NCI-H2029 treated with DMSO at 0.1 percent for 48 hours (cell line): ENCODE results near the gene FCHO1.

Experiments used
- DNase-seq: peaks from one replicate; lab custom pipeline; 2025; lab: John Stamatoyannopoulos, UW

The FCHO1 gene

GRCh38 chr19:17733127-17733526 lies 18.1 kb upstream of the FCHO1 start:
- DNase-seq: no peak

GRCh38 chr19:17734146-17734545 lies 17.1 kb upstream of the FCHO1 start:
- DNase-seq: no peak

DNA sequence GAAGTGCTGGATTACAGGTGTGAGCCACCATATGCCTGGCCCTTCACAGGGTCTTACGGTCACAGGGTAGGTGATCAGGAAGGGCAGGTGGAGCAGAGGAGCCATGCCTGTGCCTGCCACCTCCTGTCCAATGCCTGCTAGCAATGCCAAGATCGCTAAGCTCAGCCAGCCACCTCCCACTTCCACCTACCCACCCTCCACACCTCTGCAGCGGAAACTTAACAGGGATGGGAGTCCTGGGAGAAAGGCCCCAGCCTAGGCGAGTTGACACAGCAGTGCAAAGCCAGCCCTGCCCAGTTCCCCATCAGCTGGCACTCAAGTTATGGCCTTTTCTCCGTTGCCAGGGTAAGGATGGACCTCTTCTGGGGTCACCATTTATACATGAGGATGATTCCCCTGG lies 15.9 kb upstream of the FCHO1 start:
- no peak for DNase-seq

DNA sequence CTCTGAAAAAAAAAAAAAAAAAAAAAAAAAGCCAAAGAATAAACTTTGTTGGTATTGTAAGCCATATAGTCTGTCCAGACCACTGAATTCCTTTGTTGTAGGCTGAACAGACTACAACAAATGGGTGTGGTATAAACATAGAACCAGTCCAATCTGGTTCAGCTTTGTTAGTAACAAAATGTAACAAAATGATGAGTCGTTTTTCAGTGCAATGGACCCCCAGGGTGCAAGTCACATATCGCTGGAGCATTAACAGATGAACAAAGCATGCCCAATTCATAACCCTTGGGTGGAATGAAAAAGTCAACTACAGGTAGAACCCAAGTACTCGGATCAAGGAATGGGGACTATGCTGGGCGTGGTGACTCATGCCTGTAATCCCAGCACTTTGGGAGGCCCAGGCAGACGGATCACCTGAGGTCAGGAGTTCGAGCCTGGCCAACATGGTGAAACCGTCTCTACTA lies 13.6 kb upstream of the FCHO1 start:
- DNase-seq: no peak

DNA sequence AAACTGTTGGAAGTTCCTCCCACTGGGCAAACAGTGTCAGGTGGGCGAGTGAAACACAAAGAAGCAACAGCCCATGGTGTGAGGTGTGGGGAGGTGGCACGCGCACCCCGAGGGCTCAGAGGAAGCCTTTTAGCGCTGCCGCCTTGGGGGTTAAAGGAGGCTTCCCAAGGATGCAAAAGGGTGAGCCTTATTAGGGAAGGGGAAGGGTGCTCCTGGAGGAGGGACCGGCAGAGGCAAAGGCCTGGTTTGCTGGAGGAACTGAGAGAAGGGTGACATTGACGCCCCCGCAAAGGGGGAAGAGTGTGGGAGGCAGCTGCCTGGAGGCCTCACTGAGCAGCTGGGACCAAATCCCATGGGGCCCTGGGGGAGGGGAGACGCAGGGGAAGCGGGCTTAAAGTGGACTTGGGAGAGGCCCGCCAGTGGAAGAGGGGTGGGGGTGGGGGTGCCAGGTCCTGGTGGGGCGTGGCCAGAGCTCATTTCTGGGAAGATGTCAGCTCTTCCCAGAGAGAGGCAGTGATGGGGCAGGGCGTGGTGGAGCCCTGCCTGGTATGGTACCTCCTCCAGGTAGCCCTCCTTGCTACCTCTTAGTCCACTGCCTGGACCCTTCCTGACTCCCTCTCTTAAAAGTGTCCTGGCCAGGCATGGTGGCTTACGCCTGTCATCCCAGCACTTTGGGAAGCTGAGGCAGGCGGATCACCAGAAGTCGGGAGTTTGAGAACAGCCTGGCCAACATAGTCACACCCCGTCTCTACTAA lies 12.0 kb upstream of the FCHO1 start:
- DNase-seq: no peak

GRCh38 chr19:17741456-17741855 lies 9.8 kb upstream of the FCHO1 start:
- no peak for DNase-seq

DNA sequence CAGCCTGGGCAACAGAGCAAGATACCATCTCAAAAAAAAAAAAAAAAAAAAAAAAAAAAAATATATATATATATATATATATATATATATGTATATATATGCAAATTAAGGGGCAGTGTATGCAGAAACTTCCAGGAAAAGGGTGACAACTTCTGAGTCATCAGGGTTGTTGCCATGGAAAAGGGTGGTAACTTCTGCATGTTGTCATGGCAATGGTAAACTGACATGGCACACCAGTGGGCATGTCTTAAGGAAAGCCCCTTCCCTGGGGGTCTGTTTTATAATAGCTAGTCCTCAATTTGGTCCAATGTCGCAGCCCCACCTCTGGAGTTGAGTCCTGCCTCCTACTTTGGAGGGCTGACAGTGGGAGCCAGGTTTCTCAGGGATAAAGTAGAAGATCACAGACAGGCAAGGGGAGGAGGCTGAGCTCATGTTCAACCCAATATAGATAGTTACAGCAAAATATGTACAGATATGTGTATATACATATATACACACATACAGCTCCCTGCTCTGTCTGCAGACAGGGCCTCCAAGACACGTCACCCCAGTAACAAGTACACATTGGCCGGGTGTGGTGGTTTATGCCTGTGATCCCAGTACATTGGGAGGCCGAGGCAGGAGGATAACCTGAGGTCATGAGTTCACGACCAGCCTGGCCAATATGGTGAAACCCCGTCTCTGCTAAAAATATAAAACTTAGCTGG lies 7.2 kb upstream of the FCHO1 start:
- DNase-seq: no peak

- peak; percentile 84 for DNase-seq
These were observed 3.8 kb upstream of the FCHO1 start for GRCh38 chr19:17747205-17748098.

GRCh38 chr19:17748884-17749638 lies 2.2 kb upstream of the FCHO1 start:
- no peak for DNase-seq

DNA sequence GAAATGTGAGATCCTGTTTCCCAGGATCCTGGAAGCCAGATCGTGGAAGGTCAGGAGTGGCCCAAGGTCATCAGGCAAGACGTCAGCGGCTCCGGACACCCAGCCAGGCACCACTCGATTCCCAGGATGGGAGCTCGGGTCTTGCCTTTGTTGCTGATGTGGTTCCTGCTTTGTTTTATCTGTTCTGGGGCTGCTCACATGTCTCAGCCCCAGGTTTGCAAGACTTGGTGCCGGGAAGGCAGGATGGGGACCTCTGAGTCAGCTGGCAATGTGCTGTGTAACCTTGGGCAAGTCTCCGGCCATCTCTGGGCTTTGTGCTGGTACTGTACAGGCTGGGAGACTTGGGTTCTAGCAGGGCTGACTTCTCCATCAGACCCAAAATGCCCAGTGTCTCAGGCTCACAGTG lies 1.4 kb upstream of the FCHO1 start:
- DNase-seq: no peak

GRCh38 chr19:17751912-17752273 lies 616 bp downstream of the FCHO1 start:
- DNase-seq: no peak

- no peak for DNase-seq
These were observed 1.8 kb downstream of the FCHO1 start for GRCh38 chr19:17752865-17753639.

GRCh38 chr19:17753976-17754375 lies 2.7 kb downstream of the FCHO1 start:
- DNase-seq: no peak

- DNase-seq: no peak
These were observed 3.6 kb downstream of the FCHO1 start for GRCh38 chr19:17754634-17755442.

- no peak for DNase-seq
These were observed 4.2 kb downstream of the FCHO1 start for GRCh38 chr19:17755443-17755890.

DNA sequence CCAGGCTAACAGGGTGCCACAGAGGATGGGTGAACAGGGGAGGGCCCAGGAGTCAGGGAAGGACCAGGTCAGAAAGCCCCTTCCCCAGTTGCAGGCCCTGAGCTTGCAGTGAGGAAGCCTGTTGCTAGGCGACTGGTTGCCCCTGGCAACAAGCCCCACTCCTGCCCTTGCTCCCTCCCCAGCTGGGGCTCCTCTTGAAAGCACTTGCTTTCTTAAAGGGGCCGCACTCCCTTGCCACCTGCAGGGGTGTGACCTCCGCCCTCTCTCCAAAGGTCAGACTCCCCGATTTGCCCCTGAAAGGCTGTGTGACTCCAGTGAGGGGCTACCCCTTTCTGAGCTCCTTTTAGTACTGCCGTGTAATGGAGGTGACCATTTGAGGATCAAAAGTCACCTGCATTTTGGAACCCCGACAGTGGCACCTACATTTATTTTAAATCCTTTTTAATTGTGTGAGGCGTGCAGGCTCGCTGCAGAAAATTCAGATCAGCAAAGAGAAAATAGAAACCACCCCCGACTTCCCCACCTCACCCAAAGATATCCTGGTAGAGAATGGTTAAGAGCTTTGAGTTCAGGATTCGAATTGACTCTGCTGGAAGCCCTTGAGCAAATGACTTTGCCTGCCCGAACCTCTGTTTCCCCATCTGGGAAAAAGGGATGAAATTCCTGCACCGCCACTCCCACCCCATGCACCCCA lies 4.8 kb downstream of the FCHO1 start:
- no peak for DNase-seq

DNA sequence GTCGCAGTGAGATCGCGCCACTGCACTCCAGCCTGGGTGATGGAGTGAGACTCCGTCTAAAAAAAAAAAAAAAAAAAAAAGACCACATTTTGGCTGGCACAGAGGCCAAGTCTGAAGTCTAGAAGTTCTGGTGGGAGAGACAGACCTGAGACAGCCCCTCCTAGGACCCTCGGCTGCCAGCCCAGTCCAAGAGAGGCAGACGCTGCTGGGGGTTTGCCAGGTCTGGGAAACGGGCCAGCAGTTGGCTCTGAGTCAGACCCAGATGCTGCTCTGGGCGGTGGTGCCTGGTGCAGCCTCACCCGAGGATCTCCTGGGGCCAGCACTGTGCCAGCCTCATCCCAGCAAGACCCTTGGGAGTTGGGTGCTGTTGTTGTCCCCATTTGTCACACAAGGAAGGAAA lies 5.8 kb downstream of the FCHO1 start:
- DNase-seq: peak; percentile 72

DNA sequence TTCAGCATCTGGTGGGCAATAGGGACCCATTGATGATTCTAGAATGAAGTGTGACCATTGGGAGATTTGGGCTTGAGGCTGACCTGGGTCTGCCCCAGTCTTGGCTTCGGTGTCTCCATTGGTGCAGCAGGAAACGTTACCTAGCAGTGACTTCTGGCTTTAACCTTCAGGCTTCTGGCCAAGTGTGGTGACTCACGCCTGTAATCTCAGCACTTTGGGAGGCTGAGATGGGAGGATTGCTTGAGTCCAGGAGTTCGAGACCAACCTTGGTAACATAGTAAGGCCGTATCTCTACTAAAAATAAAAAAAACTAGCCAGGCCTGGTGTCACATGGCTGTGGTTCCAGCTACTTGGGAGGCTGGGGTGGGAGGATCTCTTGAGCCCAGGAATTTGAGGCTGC lies 7.2 kb downstream of the FCHO1 start:
- no peak for DNase-seq

- DNase-seq: no peak
These were observed 9.9 kb downstream of the FCHO1 start for GRCh38 chr19:17761148-17761547.
